Measurements from ENCODE around the gene SLC39A6.

SLC39A6 gene

DNA sequence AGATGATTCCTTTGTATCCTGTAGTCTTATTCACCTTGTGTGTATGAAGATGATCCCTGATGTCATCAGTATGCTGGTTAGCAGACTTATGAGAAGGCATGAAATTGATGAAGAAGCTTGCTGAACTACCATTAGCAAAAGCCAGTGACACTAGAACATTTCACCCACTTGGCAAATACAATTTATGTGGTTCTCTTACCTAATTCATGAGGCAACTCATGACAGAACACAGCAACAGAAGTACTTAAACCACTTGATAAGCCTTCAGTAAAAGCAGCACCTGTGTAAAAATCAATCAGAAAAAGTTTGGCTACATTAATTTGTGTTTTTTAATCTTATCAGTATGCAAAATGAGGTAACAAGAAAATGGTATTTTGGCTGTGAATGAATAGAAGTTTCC lies 16.8 kb downstream of the SLC39A6 start:
- TF ChIP-seq, protein P1, sequence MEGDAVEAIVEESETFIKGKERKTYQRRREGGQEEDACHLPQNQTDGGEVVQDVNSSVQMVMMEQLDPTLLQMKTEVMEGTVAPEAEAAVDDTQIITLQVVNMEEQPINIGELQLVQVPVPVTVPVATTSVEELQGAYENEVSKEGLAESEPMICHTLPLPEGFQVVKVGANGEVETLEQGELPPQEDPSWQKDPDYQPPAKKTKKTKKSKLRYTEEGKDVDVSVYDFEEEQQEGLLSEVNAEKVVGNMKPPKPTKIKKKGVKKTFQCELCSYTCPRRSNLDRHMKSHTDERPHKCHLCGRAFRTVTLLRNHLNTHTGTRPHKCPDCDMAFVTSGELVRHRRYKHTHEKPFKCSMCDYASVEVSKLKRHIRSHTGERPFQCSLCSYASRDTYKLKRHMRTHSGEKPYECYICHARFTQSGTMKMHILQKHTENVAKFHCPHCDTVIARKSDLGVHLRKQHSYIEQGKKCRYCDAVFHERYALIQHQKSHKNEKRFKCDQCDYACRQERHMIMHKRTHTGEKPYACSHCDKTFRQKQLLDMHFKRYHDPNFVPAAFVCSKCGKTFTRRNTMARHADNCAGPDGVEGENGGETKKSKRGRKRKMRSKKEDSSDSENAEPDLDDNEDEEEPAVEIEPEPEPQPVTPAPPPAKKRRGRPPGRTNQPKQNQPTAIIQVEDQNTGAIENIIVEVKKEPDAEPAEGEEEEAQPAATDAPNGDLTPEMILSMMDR (IDR thresholded peaks at IDR 0.05; ENCODE audit: extremely low read depth, missing control alignments): no peak

DNA sequence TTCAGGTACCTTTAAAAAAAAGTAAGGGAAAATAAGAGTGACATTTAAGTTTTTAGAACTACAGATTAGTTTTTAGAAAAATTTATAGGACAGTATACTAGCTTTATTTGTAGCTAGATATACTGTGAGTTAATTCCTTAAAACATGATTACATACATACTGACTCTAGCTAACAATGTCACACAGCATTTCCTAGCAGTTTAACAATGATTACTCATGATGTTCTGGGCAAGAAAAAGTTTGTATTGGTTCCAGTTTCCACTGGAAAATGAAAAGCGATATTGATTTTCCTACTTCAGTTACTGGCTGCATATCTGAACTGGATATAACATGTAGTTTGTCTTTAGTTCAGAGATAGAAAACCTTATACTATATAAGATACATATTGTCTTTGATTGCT lies 19.4 kb downstream of the SLC39A6 start:
- TF ChIP-seq, protein P1 (IDR thresholded peaks at IDR 0.05; ENCODE audit: extremely low read depth, missing control alignments): no peak
- no peak for DNase-seq (ENCODE audit: low spot score)

More for the DNA sequence above, 16.8 kb downstream of the SLC39A6 start:
- no peak for DNase-seq (ENCODE audit: low spot score)

- TF ChIP-seq, protein P1 (IDR thresholded peaks at IDR 0.05; ENCODE audit: extremely low read depth, missing control alignments): no peak
- DNase-seq (ENCODE audit: low spot score): no peak
These were observed 20.5 kb downstream of the SLC39A6 start for GRCh38 chr18:36108601-36109000.

GRCh38 chr18:36108196-36108595 lies 20.9 kb downstream of the SLC39A6 start:
- TF ChIP-seq, protein P1 (IDR thresholded peaks at IDR 0.05; ENCODE audit: extremely low read depth, missing control alignments): no peak
- no peak for DNase-seq (ENCODE audit: low spot score)

DNA sequence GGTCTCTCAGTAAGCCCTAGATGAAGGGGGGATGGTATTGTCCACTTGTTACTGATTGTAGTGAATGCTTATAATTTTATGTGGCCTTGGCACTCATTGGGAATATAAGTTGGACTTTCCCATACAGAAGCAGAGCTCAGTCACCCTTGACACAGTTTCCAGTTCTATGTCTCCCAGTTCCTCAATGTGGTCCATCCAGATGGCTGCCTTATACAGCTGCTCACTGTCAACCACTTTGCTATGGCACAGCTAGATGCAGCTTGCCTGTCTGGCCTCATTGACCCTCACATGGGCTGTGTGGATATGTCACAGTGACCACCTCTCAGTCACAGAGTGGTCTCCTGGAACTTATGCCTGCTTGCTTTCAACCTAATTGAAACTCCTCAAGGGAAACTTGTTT lies 21.7 kb downstream of the SLC39A6 start:
- DNase-seq (ENCODE audit: low spot score): no peak
- TF ChIP-seq, protein P1 (IDR thresholded peaks at IDR 0.05; ENCODE audit: extremely low read depth, missing control alignments): no peak

DNA sequence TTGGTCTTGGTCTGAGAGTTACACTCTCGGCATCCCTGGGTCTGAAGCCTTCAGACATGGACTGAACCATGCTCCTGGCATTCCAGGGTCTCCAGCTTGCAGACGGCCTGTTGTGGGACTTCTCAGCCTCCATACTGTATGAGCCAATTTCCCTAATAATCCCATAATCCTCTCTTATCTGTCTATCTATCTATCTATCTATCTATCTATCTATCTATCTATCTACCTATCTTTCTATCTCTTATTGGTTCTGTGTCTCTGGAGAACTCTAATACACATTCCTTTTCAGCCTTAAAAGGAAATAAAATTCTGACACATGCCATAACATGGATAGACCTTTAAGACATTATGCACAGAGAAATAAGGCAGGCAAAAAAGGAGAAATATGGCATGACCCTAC lies 24.4 kb downstream of the SLC39A6 start:
- TF ChIP-seq, protein P1 (IDR thresholded peaks at IDR 0.05; ENCODE audit: extremely low read depth, missing control alignments): no peak
- no peak for DNase-seq (ENCODE audit: low spot score)

GRCh38 chr18:36101943-36102342 lies 27.2 kb downstream of the SLC39A6 start:
- TF ChIP-seq, protein P1 (IDR thresholded peaks at IDR 0.05; ENCODE audit: extremely low read depth, missing control alignments): no peak
- DNase-seq (ENCODE audit: low spot score): no peak
